GM20000 (cell line): Measurements from ENCODE around the gene NAT8L.

Experiments used
- DNase-seq: peaks from one replicate; pipeline ENCODE4 v3.0.0; 2012; ENCODE audit warnings: low spot score
- TF ChIP-seq, protein P1 (sequence below): IDR thresholded peaks from 2 replicates; pipeline ENCODE4 v1.5.1; 2012; ENCODE audit warnings: mild to moderate bottlenecking, control low read depth; ENCODE audit errors: extremely low read depth, missing control alignments

NAT8L gene

DNA sequence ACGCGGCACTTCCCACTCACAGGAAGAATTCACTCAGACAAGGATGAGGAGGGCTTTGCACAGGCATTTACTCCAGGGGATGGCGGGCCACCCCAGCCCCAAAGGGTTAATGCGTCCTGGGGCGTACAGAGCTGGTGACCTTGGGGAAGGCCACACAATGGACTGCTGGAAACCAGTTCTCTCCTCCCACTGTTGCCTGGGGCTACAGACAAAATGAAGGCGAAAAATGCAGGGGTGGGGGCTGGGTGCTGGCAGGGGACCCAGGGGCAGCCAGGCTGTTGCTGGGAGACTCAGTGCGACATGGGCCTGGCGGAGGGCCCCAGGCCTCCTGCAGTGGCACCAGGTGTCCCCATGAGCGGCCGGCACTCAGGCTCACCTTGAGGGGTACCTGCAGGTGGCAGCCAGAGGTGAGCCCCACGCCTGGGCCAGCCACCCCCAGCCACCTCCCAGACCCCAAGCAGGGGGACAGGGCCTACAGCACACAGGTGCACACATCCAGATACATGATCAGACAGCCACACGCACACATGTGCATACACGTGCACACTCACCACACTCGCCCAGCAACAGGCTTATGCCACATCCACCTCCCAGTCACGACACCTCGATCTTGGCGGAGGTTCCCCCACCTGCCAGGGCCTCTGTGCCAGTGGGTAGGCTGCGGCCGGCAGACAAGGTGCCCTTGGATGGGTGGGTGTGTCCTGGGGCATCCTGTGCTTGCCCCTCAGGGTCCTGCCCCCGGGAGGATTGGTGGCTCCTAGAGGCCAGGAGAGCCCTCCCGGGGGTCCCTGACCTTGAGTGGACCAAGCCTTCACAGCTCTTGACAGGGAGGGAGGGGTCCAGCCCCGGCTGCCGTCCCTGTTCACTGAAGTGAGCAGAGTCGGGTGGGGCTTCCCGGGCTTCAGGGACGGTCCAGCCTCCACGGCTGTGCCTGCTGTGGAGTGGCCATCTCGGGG, 13.1 kb downstream of the NAT8L start:
- TF ChIP-seq, protein P1, sequence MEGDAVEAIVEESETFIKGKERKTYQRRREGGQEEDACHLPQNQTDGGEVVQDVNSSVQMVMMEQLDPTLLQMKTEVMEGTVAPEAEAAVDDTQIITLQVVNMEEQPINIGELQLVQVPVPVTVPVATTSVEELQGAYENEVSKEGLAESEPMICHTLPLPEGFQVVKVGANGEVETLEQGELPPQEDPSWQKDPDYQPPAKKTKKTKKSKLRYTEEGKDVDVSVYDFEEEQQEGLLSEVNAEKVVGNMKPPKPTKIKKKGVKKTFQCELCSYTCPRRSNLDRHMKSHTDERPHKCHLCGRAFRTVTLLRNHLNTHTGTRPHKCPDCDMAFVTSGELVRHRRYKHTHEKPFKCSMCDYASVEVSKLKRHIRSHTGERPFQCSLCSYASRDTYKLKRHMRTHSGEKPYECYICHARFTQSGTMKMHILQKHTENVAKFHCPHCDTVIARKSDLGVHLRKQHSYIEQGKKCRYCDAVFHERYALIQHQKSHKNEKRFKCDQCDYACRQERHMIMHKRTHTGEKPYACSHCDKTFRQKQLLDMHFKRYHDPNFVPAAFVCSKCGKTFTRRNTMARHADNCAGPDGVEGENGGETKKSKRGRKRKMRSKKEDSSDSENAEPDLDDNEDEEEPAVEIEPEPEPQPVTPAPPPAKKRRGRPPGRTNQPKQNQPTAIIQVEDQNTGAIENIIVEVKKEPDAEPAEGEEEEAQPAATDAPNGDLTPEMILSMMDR, result no peak
- DNase-seq, result no peak

DNA sequence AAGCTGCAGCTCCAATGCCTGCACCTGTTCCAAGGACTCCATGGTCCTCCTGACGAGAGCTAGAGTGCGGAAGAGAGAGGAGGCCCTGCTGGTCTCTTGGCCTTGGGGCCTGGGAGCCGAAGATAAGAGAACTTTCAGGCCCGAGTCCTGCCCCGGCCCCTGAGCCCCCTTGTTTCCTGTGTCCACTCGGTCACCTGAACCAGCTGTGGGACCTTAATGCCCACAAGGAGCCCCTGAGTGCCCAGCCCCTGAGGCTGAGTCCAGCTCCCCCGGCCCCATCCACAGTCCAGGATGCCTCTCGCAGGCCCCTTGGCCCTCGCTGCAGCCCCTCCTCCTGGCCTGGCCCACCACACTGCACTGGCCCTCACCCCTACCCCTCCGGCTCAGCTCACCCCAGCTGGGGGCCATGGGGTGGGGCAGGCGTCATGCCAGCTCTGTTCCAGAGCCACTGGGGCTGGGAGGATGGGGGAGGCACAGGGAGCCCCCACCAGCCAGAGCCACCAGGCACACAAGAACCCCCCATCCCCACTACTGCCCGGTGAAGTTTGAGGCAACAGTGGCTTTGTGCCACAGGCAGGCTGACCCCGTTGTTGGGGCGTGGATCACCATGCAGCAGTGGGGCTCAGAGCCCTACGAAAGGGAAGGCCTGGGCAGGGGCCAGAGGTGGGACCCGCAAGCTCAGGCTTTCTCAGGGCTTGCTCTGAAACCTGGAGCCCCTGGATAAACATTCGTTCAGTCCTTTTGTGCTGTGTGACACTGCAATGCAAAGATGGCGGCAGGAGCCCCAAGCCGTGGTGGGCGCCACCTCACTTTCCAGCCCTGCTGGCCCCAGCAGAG, 14.1 kb downstream of the NAT8L start:
- TF ChIP-seq, protein P1, result no peak

DNA sequence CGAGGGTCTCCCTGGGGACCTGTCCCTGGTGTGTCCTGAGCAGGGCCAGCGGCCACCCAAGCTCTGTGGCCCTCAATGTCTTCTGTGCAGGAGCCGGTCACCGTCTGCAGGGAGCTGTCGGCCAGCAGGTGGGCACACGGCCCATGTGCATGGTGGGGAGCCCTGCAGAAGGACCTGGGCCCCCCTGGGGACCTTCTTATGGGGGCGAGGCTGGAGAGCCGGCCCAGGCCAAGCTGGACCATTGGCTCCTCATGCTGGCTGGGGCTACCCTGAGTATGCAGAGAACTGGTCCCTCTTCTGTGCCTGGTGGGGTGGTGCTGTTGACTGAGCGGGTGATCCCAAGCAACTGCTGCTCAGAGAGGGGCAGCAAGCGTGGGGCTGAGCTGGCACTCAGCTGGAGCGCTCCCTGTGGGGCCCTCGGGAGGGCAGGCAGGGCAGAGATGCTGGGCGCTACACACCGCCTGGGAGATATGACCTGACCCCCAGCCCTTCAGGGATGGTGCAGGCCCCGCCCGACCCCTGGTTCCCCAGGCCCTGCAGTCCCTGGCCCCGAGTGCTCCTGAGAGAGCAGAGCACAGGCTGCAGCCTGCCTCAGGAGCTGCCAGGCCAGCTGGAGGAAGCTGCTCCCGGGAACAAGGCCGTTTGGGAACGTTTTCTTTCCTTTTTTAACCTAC, 14.8 kb downstream of the NAT8L start:
- TF ChIP-seq, protein P1, result no peak
- DNase-seq, result peak; percentile 18

More for the DNA sequence above, 14.1 kb downstream of the NAT8L start:
- DNase-seq, result peak; percentile 12

DNA sequence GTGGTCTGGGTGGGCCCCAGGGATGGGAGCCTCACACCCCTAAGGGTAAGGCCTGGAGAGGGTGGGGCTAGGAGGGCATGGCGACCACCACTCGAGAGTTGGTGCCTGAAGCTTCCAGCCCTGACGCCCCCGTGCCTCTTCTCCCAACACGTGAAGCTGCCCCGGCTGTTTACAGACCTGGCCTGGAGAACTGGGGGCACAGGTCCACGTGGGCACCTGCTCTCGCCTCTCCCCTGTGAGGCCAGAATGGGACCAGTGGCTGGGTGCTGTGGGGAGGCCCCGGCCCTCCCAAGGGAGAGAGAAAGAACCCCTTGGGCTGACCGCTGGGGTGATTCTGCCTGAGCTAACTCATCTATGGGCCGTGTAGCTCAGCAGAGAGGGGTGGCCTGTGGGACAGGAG, 15.5 kb downstream of the NAT8L start:
- DNase-seq, result no peak
- TF ChIP-seq, protein P1, result no peak

DNA sequence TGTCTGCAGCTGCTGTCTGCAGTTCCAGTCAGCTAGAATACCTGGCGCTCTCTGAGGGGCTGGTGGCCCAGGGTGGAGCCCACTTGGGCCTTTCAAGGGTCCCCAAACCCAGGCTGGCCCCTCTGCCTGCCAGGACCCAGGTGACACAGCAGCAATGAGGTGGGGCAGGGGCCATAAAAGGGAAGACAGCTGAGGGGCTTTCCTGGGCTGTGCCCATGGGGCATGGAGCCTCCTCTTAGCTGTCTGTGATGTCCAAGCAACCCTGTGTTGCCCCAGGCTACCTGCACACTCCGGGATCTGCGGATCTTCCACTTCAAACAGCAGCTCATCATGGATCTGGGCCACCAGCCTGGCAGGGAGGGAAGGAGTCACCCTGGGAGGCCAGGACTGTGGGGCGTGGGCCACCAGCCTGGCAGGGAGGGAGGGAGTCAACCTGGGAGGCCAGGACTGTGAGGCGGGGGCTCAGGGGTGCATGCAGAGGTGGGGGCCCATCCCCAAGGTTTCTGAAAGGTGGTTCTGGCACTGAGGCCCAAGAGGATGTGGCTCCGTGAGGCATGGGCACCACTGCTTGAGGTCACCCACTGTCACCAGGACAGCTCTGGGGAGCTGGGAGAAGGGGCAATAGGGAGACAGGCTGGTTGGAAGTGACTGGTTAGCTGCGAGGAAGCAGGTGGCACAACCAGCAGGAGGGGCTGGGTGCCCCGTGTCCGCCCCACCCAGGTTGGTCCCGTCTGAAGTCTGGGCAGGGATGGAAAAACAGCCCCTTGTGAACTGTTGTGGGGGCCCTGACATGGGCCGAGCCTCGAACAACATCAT, 16.3 kb downstream of the NAT8L start:
- DNase-seq, result peak; percentile 7
- TF ChIP-seq, protein P1, result no peak

DNA sequence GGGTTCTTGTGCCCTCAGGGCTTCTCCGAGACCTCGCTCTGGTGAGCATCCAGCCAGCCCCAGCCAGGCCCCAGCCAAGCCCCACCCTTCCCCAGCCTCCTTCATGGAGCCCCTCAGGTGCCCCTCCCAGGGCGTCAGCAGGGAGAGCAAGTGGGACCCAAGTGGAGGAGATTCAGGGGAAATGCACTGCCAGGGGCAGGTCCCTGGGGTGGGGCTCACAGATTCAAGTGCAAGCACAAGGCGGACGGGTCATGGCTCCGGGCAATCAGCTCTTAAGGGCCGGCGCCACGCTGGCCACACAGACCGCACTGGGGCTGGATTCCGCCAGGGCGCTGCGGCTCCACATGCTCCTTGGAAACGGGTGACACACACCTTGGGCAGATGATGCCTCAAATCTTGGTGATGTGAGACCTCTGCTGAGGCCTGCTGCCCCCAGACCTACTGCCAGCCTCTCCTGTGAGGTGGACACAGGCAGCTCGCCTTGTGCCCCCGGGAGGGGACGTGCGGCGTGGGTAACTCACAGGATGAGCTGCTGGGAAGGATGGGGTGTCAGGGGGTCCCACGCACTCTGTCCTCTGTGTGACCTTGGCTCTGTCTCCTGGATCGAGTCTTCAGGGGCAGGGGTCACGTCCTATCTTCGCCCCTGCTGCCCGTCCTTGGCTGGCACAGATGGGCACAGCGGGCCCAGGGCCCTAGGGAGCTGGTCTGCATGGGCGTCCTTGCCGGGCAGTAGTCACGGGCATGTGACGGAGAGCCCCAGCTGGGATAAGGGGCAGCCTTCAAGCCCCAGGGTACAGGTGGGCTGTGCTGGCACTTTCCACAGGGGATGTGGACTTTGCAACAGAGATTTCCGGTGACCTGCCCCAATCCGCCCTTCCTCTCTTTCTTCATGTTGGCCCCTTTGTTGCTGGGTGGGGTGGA, 17.1 kb downstream of the NAT8L start:
- DNase-seq, result no peak
- TF ChIP-seq, protein P1, result no peak
